ENCODE data around the gene CREBL2.

The CREBL2 gene

DNA sequence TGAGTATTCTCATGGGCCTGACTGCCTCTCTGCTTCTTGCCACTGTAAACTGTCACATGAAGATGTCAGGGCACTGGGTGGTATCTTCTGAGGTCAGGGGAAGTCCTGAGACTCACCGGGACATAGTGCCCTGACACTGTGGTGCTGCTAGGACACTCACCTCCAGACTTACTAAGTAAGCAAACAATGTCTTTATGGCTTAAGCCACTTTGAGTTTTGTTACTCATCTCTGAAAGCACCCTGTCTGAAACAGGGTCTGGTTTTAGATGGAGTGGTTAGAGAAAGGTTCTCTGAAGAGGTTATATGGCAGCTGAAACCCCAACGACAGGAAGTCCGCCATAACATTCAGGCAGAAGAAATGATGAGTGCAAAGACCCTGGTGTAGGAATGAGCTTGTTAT, 61.6 kb downstream of the CREBL2 start:
- no peak for DNase-seq (ENCODE audit: low read depth)
- no peak overlapping the region for H3K4me3 ChIP-seq (ENCODE audit: control insufficient read depth, low read depth, low read length)
- TF ChIP-seq, protein P1, sequence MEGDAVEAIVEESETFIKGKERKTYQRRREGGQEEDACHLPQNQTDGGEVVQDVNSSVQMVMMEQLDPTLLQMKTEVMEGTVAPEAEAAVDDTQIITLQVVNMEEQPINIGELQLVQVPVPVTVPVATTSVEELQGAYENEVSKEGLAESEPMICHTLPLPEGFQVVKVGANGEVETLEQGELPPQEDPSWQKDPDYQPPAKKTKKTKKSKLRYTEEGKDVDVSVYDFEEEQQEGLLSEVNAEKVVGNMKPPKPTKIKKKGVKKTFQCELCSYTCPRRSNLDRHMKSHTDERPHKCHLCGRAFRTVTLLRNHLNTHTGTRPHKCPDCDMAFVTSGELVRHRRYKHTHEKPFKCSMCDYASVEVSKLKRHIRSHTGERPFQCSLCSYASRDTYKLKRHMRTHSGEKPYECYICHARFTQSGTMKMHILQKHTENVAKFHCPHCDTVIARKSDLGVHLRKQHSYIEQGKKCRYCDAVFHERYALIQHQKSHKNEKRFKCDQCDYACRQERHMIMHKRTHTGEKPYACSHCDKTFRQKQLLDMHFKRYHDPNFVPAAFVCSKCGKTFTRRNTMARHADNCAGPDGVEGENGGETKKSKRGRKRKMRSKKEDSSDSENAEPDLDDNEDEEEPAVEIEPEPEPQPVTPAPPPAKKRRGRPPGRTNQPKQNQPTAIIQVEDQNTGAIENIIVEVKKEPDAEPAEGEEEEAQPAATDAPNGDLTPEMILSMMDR (IDR thresholded peaks at IDR 0.05; ENCODE audit: control insufficient read depth, insufficient read depth, low read depth, low read length, missing control alignments): no peak

DNA sequence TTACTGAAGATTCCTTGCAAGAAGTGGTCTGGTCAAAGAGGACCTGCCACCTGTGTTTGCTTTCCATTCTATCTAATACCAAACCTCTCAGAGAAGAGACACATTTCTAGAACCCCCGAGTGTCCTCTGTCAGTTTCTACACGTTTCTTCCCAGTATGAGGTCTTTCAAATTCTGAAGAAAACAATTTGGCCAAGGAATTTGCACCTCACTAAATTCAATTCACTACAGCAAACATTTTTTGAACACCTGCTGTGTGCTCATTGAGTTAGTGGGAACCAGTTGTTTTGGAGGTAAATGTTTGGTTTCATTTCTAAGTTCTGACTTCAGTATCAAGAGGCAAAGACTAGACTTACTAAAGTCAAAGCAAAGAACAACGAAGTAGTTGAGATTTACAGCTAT, 64.9 kb downstream of the CREBL2 start:
- DNase-seq (ENCODE audit: low read depth): no peak
- H3K4me3 ChIP-seq (ENCODE audit: control insufficient read depth, low read depth, low read length): no peak overlapping the region
- TF ChIP-seq, protein P1 (IDR thresholded peaks at IDR 0.05; ENCODE audit: control insufficient read depth, insufficient read depth, low read depth, low read length, missing control alignments): no peak

DNA sequence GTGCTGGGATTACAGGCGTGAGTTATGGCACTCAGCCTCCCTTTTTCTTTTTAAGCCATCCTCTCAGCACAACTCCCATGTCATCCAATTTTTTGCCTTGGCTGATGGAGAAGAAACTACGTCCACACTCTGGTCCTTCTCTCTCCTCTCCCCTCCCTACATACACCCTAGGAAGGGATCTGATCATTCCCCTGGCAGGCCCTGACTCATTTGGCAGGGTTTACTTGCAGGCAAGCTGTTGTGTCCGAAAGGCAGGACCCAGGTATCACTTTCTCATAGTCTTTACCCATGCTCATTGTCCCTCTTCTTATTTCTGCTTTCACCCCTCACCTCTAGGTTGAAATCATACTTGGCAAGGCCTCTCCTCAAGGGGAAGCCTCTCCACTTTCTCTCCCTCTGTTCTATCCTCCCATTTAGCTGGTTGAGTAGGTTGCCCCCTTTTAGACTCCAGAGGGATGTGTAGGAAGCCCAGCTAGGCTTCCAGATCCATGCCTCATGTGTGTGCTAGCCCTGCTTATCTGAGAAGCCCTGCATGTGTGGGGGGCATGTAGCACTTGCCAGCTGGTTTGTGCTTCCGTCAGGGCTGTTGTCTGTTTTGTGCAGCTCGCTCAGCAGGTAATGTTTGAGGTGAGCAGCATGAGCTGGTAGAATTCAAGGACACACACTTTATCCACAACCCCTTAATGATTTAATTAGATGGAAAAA, 69.5 kb downstream of the CREBL2 start:
- DNase-seq (ENCODE audit: low read depth): no peak
- no peak overlapping the region for H3K4me3 ChIP-seq (ENCODE audit: control insufficient read depth, low read depth, low read length)
- TF ChIP-seq, protein P1 (IDR thresholded peaks at IDR 0.05; ENCODE audit: control insufficient read depth, insufficient read depth, low read depth, low read length, missing control alignments): no peak

DNA sequence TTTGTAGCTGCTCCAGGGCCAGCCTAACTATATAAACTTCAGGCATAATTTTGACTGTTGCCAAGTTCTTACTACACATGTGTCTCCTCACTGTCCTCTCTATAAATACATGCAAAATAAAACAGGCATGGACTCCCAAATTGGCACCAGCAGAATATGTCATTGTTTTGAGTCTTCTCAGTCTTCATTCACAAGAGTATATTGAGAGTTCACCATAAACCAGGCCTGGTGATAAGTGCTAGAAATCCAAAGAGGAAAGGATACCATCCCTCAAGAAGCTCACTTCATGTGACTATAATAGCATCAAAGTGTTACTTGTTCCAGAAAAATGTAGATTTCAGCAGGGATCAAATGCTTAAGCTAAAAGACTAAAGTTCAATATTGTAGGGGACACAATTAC, 70.6 kb downstream of the CREBL2 start:
- no peak for DNase-seq (ENCODE audit: low read depth)
- no peak overlapping the region for H3K4me3 ChIP-seq (ENCODE audit: control insufficient read depth, low read depth, low read length)
- TF ChIP-seq, protein P1 (IDR thresholded peaks at IDR 0.05; ENCODE audit: control insufficient read depth, insufficient read depth, low read depth, low read length, missing control alignments): no peak

DNA sequence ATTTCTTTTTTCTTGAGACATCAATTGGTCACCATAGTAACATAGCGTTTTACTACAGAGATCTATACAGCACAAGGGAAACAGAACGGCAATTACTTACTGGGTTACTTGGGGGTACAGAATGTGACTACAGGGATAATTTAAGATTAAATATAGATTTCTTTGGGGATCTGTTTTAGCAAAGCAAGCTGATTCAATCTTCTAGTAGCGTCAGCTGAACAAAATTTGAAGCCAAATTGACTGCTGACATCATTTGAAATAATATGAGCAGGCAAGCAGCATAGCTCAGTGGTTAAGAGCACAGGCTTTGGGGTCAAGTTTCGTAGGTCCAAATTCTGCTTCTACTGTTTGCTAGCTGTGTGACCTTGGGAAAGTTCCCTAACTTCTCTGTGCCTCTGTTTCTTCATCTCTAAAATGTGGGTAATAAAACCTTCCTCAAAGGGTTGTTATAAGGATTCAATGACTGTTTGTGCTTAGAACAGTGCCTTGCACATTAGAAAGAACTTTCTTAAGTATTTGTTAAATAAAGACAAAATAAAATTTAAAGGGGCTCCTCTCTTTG, 71.5 kb downstream of the CREBL2 start:
- DNase-seq (ENCODE audit: low read depth): no peak
- TF ChIP-seq, protein P1 (IDR thresholded peaks at IDR 0.05; ENCODE audit: control insufficient read depth, insufficient read depth, low read depth, low read length, missing control alignments): no peak
- no peak overlapping the region for H3K4me3 ChIP-seq (ENCODE audit: control insufficient read depth, low read depth, low read length)

DNA sequence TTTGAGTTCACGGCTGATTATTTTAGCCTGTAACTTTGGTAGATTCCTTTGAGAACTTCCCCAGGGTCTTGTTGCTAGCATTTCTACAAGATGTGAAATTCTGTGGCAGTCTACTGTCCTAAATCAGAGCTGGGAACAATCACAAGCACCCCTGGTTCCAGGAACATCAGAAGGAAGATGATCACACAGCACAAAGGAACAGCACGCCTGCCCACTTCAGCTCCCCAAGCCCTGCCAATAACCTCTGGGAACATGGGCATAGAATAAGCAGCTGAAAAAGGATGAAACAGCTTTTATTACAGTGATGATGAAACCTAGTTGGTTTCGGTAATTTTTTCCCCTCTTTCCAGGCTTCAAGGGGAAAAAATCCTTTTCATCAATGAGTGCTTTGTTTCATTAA, 72.0 kb downstream of the CREBL2 start:
- TF ChIP-seq, protein P1 (IDR thresholded peaks at IDR 0.05; ENCODE audit: control insufficient read depth, insufficient read depth, low read depth, low read length, missing control alignments): no peak
- H3K4me3 ChIP-seq (ENCODE audit: control insufficient read depth, low read depth, low read length): no peak overlapping the region
- DNase-seq (ENCODE audit: low read depth): no peak
